H1 (cell line): ENCODE data around the gene SCYGR1. TPM values are rescaled to one million over a fixed set of nuclear protein-coding genes. Genes with fewer than 3 reads are reported as not detected.

Experiments
- ATF2 ChIP-seq: IDR thresholded peaks from 2 replicates; pipeline ENCODE4 v1.6.1; 2012; ENCODE audit warnings: low read length, inconsistent platforms
- BCL11A ChIP-seq, 2 experiments: IDR thresholded peaks; one replicate each; pipeline ENCODE4 v1.6.1; 2011; ENCODE audit warnings: low read depth in 2 of 2, low read length in 2 of 2, mild to moderate bottlenecking in 2 of 2
- CHD7 ChIP-seq: fragments of 300-600 bp; sonication (generic); IDR thresholded peaks from 2 replicates; pipeline ENCODE4 v1.7.1; 2012; ENCODE audit warnings: low read length, moderate library complexity, mild to moderate bottlenecking, inconsistent platforms; ENCODE audit not compliant: insufficient replicate concordance
- SP1 ChIP-seq: IDR thresholded peaks from 2 replicates; pipeline ENCODE4 v1.6.1; 2011; ENCODE audit warnings: low read depth, low read length
- polyA plus RNA-seq, 7 experiments: library from polyadenylated mRNA; depleted of rRNA in 3 of 7; stranded (reverse) in 5 of 7; unstranded in 2 of 7; fragments of >200 nt in 5 of 7; fragments of 200-250 nt in 2 of 7; gene quantifications; 1 replicate in 5 of 7; 2 replicates in 1 of 7; 4 replicates in 1 of 7; pipeline versions ENCODE4 v1.2.1 to v1.2.3, GENCODE V29; 2011 to 2013; ENCODE audit warnings: missing spikeins in 2 of 7, mixed read lengths in 2 of 7
- total RNA-seq: library from RNA; stranded (reverse); fragmentation: NEBNext Ultra II Directional; extraction: Animal tissue kit (Norgen Biotek cat#: 25700); gene quantifications from 2 replicates; pipeline ENCODE4 v1.2.1, GENCODE V29; 2021

SCYGR1 gene
- total and polyA plus RNA-seq, 2 of the 8 experiments (the other 6 are each of a cell fraction or from before 2014, with no cell fraction given): not detected

GRCh38 chr2:227365833-227366232, 21.9 kb downstream of the SCYGR1 start (continued):
- no peak for TF ChIP-seq CHD7
- no peak for TF ChIP-seq ATF2
- no peak for TF ChIP-seq SP1
- TF ChIP-seq BCL11A (IDR thresholded peaks at IDR 0.05; ENCODE audit: low read depth in 2 of 2, low read length in 2 of 2): no peak
